ENCODE measurements around the gene PNP.
"Not testable (repeated sequence)": the region's sequence is repeated elsewhere in the genome, so short reads cannot be mapped to it uniquely, and the experiment has no call there.

GRCh38 chr14:20443650-20444049 lies 25.6 kb upstream of the PNP start:
- not testable (repeated sequence) for TF ChIP-seq EZH2 (IDR thresholded peaks at IDR 0.05; ENCODE audit: borderline replicate concordance, insufficient read depth, low read depth, low read length, poor library complexity, severe bottlenecking); CTCF (IDR thresholded peaks at IDR 0.05)

Data from B cell (primary cell).